GM12872 (cell line): ENCODE measurements around the gene RASGRF1.

Experiments used
- TF ChIP-seq, protein P1 (sequence below): IDR thresholded peaks from 3 replicates; pipeline ENCODE4 v1.5.1; 2011; ENCODE audit warnings: low read depth, mild to moderate bottlenecking, low read length, moderate library complexity; ENCODE audit not compliant: insufficient read depth

Gene RASGRF1

DNA sequence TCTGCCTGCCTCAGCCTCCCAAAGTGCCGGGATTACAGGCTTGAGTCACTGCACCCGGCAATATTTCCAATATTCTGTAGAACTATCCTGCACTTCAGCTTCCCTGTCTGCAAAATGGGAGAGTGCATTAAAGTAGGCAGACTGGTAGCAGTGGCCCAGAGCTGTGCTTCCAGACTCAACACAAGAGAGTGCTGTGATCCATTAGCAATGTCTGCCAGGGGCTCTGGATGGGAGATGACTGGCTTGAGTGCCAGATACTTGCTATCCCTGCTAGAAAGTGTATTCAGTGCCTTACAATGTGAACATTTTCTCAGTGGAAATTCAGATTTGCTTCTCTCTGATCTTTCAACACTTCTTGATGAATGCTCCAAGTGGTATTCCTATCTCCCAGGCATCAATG lies 80.3 kb downstream of the RASGRF1 start:
- TF ChIP-seq, protein P1, sequence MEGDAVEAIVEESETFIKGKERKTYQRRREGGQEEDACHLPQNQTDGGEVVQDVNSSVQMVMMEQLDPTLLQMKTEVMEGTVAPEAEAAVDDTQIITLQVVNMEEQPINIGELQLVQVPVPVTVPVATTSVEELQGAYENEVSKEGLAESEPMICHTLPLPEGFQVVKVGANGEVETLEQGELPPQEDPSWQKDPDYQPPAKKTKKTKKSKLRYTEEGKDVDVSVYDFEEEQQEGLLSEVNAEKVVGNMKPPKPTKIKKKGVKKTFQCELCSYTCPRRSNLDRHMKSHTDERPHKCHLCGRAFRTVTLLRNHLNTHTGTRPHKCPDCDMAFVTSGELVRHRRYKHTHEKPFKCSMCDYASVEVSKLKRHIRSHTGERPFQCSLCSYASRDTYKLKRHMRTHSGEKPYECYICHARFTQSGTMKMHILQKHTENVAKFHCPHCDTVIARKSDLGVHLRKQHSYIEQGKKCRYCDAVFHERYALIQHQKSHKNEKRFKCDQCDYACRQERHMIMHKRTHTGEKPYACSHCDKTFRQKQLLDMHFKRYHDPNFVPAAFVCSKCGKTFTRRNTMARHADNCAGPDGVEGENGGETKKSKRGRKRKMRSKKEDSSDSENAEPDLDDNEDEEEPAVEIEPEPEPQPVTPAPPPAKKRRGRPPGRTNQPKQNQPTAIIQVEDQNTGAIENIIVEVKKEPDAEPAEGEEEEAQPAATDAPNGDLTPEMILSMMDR, result no peak

DNA sequence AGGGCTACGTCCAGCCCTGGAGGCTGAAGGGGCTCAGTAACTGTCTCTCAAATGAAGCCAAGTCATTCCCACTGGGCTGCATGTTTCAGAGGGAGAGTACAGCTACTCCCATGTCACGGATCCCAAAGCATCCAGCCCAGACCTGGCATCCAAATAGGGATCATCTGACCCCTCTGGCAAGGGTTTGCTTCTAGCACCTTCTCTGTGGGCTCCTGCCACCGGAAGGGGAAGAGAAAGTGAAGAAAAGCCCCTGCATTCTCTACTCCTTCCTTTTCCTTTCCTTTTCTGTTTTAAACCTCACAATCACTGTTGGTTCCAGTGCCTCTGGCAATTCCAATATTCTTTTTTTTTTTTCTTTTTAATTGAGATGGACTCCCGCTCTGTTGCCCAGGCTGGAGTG lies 81.2 kb downstream of the RASGRF1 start:
- TF ChIP-seq, protein P1, result no peak

DNA sequence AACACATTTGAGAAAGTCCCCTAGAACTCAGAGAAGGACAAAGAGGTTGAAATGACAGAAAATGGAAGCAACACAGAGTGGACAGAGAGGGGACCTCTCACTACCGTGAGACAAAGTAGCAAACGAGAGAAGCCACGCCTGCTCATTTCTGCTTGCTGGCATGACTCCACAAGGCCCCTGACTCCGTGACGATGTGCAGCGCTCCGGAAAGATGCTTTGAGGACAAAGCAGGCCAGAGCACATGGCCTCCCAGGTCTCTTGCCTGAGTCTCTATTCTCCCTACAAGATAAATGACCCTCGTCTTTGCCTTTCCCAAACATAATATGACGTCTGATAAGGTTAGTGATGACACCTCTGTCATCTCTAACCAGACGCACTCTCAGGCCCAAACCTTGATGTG lies 81.9 kb downstream of the RASGRF1 start:
- TF ChIP-seq, protein P1, result no peak

DNA sequence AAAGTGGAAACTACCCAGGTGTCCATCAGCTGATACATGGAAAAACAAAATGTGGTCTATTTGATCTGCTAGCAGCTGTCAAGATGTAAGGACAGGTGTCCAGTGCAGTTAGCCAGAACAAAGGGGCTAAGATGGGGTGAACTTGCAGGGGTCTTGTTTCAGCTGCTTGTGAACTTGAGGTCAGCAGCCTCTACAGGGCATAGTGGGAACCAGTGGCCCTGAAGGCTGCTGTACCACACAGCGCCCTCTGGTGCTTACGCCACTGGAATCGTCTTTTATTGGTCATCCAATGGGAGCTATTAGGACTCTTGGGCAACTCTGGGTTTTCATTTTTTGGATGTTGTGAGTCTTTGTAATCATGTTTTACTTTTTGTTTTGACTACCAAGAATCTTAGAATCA lies 83.5 kb downstream of the RASGRF1 start:
- TF ChIP-seq, protein P1, result peak; percentile 51

DNA sequence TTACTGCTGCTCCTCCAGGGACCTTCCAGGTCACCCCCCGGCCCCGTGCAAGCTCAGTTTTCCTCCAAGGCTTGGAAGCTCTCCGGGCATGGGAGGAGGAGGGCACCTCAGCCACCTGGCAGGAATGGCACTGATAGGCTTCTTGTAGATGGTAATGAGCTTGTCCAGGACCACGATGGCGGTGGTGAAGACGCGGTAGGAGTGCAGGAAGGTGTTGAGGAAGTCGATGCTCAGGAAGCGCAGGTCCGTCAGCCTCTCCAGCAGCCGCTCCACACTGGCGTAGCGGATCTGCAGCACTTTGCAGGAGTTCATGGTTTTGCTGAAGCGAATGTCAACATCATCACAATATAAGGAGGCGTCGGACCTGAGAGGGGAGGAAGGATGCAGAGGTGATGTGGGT lies 84.5 kb downstream of the RASGRF1 start:
- TF ChIP-seq, protein P1, result no peak

DNA sequence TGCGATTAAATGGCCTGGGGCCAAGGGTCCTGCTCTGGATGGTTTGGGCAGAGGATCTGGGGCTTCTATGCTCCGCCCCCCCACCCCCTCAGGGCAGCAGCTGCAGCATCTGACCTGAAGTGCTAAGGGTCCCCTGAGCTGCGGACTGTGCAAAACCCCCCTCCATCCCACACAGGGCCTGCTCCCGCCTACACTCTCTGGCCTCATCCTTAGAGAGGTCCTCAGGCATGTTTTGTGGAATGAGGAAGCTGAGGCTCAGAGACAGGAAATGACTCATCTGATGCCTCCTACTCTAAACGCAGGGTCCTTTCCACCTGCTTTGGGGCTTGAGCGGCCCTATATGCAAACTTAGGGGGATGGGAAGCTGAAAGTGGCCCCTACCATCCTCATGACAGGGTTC lies 86.2 kb downstream of the RASGRF1 start:
- TF ChIP-seq, protein P1, result no peak

DNA sequence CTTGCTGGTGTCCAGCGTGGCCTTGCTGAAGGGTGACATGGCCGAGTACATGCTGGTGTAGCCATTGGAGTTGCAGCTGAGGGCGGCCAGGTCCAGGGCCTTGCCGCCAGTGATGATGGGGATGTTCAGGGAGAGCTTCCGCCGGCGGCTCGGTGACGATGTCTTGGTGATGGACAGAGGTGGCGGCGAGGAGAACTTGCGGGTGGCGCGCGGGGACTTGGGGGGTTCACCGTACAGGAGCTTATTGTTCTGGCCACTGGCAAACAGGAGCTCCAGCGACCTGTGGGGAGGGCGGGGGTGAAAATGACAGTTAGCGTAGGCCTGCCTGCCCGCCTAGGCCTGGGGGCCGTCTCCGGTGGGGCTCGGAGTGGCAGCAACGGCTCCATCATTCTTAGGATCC lies 86.7 kb downstream of the RASGRF1 start:
- TF ChIP-seq, protein P1, result no peak

DNA sequence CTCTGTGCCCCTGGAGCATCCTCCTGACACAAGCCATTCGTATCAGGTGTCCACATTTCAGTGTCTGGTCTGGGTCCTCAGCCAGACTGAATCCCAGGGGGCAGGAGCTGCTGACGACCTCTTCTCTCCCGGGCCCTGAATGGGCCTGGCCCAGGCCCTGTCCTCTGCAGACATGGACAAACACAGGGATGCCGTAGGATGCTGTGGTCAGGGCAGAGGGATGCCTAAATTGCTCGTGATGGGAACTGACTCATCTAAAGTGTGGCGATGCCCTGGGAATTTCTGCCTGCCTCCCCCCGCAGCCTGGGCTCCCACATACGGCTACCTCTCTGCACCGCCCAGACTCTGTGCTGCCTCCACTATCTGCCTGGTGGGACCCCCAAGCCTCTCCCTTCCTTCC lies 87.3 kb downstream of the RASGRF1 start:
- TF ChIP-seq, protein P1, result no peak
